GM23338 (cell line): ENCODE measurements around the gene STON2. TPM values are rescaled to one million over a fixed set of nuclear protein-coding genes. Genes with fewer than 3 reads are reported as not detected.

Source experiments
- ATAC-seq: fragments of 200-7000 bp; cut with Tn5 transposase; 3 replicates; pipeline ENCODE4 v1.9.1; 2020
- DNase-seq: peaks from one replicate; pipeline ENCODE4 v3.0.0-alpha.2; 2015; ENCODE audit warnings: low spot score
- H2AFZ ChIP-seq: fragments of 200-600 bp; sonication (generic); 2 replicates; pipeline ENCODE4 v1.8.0; 2016; ENCODE audit warnings: antibody characterized with exemption, mild to moderate bottlenecking, moderate library complexity
- H3F3A ChIP-seq: fragments of 200-600 bp; sonication (generic); replicated peaks from 2 replicates; pipeline ENCODE4 v1.8.0; 2017; ENCODE audit warnings: antibody characterized with exemption, mixed run types, low read depth
- H3K27ac ChIP-seq: fragments of 200-600 bp; sonication (generic); 2 replicates; pipeline ENCODE4 v1.6.1; 2016; ENCODE audit warnings: low read depth
- H3K27me3 ChIP-seq: fragments of 200-600 bp; sonication (generic); 2 replicates; pipeline ENCODE4 v1.8.0; 2016; ENCODE audit warnings: mild to moderate bottlenecking, mixed run types, moderate library complexity; ENCODE audit not compliant: insufficient read depth
- H3K36me3 ChIP-seq: fragments of 200-600 bp; sonication (generic); 2 replicates; pipeline ENCODE4 v1.8.0; 2016; ENCODE audit warnings: mild to moderate bottlenecking; ENCODE audit not compliant: insufficient read depth
- H3K4me1 ChIP-seq: fragments of 200-600 bp; sonication (generic); 2 replicates; pipeline ENCODE4 v1.8.0; 2016; ENCODE audit warnings: mild to moderate bottlenecking, moderate library complexity; ENCODE audit not compliant: insufficient read depth
- H3K4me2 ChIP-seq: fragments of 200-600 bp; sonication (generic); 2 replicates; pipeline ENCODE4 v1.7.1; 2017; ENCODE audit warnings: mixed run types
- H3K4me3 ChIP-seq: fragments of 200-600 bp; sonication (generic); 2 replicates; pipeline ENCODE4 v1.6.1; 2016; ENCODE audit warnings: mixed run types
- H3K79me2 ChIP-seq: fragments of 200-600 bp; sonication (generic); replicated peaks from 2 replicates; pipeline ENCODE4 v1.8.0; 2017; ENCODE audit warnings: mild to moderate bottlenecking; ENCODE audit not compliant: insufficient read depth
- H3K9me2 ChIP-seq: fragments of 200-600 bp; sonication (generic); 2 replicates; pipeline ENCODE4 v1.8.0; 2017; ENCODE audit not compliant: insufficient read depth
- H4K20me1 ChIP-seq: fragments of 200-600 bp; sonication (generic); replicated peaks from 2 replicates; pipeline ENCODE4 v1.8.0; 2017; ENCODE audit warnings: mild to moderate bottlenecking; ENCODE audit not compliant: insufficient read depth
- H3K27ac Mint-ChIP-seq: 2 replicates; pipeline ENCODE4 v1.8.0; 2020; ENCODE audit warnings: inconsistent platforms, mild to moderate bottlenecking, moderate library complexity, mixed read lengths
- H3K27me3 Mint-ChIP-seq: 3 replicates; pipeline ENCODE4 v1.8.0; 2022; ENCODE audit warnings: low read depth, mild to moderate bottlenecking, moderate library complexity, mixed read lengths, inconsistent platforms; ENCODE audit not compliant: insufficient read depth, poor library complexity
- H3K36me3 Mint-ChIP-seq: 3 replicates; pipeline ENCODE4 v1.8.0; 2021; ENCODE audit warnings: low read depth, mild to moderate bottlenecking, inconsistent platforms, moderate library complexity, mixed read lengths
- H3K4me1 Mint-ChIP-seq: 3 replicates; pipeline ENCODE4 v1.8.0; 2020; ENCODE audit warnings: mild to moderate bottlenecking, inconsistent platforms, mixed read lengths
- H3K4me3 Mint-ChIP-seq: 3 replicates; pipeline ENCODE4 v1.8.0; 2021; ENCODE audit warnings: moderate library complexity, mild to moderate bottlenecking, inconsistent platforms, mixed read lengths
- H3K9me3 Mint-ChIP-seq: 3 replicates; pipeline ENCODE4 v1.8.0; 2020; ENCODE audit warnings: moderate library complexity, mild to moderate bottlenecking, inconsistent platforms, mixed read lengths
- CREB1 ChIP-seq: fragments of 250-450 bp; sonication (Bioruptor Pico); IDR thresholded peaks from 2 replicates; pipeline ENCODE4 v1.5.0; 2020; ENCODE audit warnings: low read depth, mild to moderate bottlenecking, moderate library complexity
- CTCF ChIP-seq, 2 experiments: fragments of 200-600 bp in 1 of 2; sonication (generic) in 1 of 2; conservative IDR thresholded peaks; 2 replicates each; pipeline versions ENCODE4 v1.5.1 to v1.6.1; 2016 to 2017; ENCODE audit warnings: antibody characterized with exemption in 2 of 2, low read depth in 2 of 2, mild to moderate bottlenecking in 2 of 2, moderate library complexity in 1 of 2
- ETS1 ChIP-seq: IDR thresholded peaks from 2 replicates; pipeline ENCODE4 v1.6.1; 2016; ENCODE audit warnings: antibody characterized with exemption
- EZH2 ChIP-seq: fragments of 200-600 bp; sonication (generic); IDR thresholded peaks from one replicate; pipeline ENCODE4 v1.8.0; 2017; ENCODE audit warnings: antibody characterized with exemption, mild to moderate bottlenecking, low read depth; ENCODE audit not compliant: unreplicated experiment
- EZH2phosphoT487 ChIP-seq: fragments of 200-600 bp; sonication (generic); IDR thresholded peaks from one replicate; pipeline ENCODE4 v1.8.1; 2018; ENCODE audit warnings: antibody characterized with exemption; ENCODE audit not compliant: unreplicated experiment
- JUNB ChIP-seq: IDR thresholded peaks from one replicate; pipeline ENCODE4 v1.6.1; 2016; ENCODE audit warnings: antibody characterized with exemption; ENCODE audit not compliant: unreplicated experiment
- NANOG ChIP-seq: IDR thresholded peaks from 2 replicates; pipeline ENCODE4 v1.6.1; 2016; ENCODE audit warnings: antibody characterized with exemption, borderline replicate concordance
- POLR2AphosphoS5 ChIP-seq: IDR thresholded peaks from 2 replicates; pipeline ENCODE4 v1.6.1; 2016; ENCODE audit warnings: antibody characterized with exemption, low read depth
- REST ChIP-seq: IDR thresholded peaks from one replicate; pipeline ENCODE4 v1.6.1; 2018; ENCODE audit warnings: antibody characterized with exemption; ENCODE audit not compliant: unreplicated experiment
- STAT1 ChIP-seq: IDR thresholded peaks from one replicate; pipeline ENCODE4 v1.6.1; 2016; ENCODE audit warnings: antibody characterized with exemption; ENCODE audit not compliant: unreplicated experiment
- ZNF114 ChIP-seq: fragments of 250-450 bp; sonication (Bioruptor Pico); IDR thresholded peaks from 2 replicates; pipeline ENCODE4 v1.5.0; 2020; ENCODE audit warnings: mild to moderate bottlenecking, moderate library complexity
- ZNF331 ChIP-seq: fragments of 250-450 bp; sonication (Bioruptor Pico); IDR thresholded peaks from 2 replicates; pipeline ENCODE4 v1.5.0; 2020; ENCODE audit warnings: low read depth, mild to moderate bottlenecking, moderate library complexity
- polyA plus RNA-seq: library from polyadenylated mRNA; unstranded; fragments of >200 nt; fragmentation: Nextera tagmentation; extraction: Ambion mirVana; gene quantifications from 2 replicates; pipeline ENCODE4 v1.2.1, GENCODE V29; 2016
- total RNA-seq: library from RNA; depleted of rRNA; stranded (reverse); fragments of >200 nt; shearing (Covaris generic); gene quantifications from 2 replicates; pipeline ENCODE4 v1.2.3, GENCODE V29; 2014
- TF ChIP-seq, protein P1 (sequence below): fragments of 250-450 bp; sonication (Bioruptor Pico); IDR thresholded peaks from 2 replicates; pipeline ENCODE4 v1.5.0; 2020; ENCODE audit warnings: mild to moderate bottlenecking, moderate library complexity

Gene STON2
- total and polyA plus RNA-seq, 2 experiments from 2014 or later: 8.2 to 71.0 TPM

DNA sequence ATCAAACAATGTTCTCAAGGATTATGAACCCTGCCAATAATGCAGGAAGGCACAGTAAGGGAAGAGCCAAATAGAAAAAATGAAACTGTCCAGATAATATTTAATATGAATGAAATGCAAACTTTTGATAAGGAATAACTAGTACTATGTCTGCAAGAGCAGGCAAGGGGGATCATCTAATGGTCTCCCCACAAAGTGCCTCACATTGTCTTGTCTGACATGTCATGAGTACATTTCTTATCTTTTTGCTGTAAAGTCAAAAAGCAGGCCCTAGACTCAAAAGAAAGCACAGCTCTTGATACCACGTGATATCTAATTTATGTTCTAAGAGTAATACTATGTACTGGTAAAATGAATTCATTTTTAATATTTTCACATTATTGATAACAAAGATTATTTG lies 135.5 kb downstream of the STON2 start:
- Histone ChIP-seq H3K27me3 (no peaks in the 10 kb centered on the region), H3K4me3 (no peak overlapping the region), H3K79me2 (no peaks in the 10 kb centered on the region), H4K20me1 (no peaks in the 10 kb centered on the region), H2AFZ (no peak overlapping the region), H3K27ac (no peak overlapping the region), H3F3A (no peaks in the 10 kb centered on the region), H3K9me2 (no peaks in the 10 kb centered on the region), H3K4me2 (no peak overlapping the region), H3K36me3 (no peaks in the 10 kb centered on the region), H3K4me1 (peaks cover 26% of the 10 kb centered on the region)
- H3K4me3 Mint-ChIP-seq: no peak overlapping the region
- H3K36me3 Mint-ChIP-seq: peaks cover 17% of the 10 kb centered on the region; the same call in 2 of the 3 replicates
- TF ChIP-seq NANOG: no peak
- TF ChIP-seq CREB1 (CRISPR knock-in tag): no peak
- TF ChIP-seq ETS1: no peak
- TF ChIP-seq ZNF114 (CRISPR knock-in tag): no peak
- no peak for TF ChIP-seq CTCF (conservative IDR thresholded peaks at IDR 0.05; ENCODE audit: low read depth in 2 of 2)
- no peak for TF ChIP-seq EZH2phosphoT487
- TF ChIP-seq JUNB: no peak
- no peak for TF ChIP-seq POLR2AphosphoS5
- no peak for TF ChIP-seq REST
- TF ChIP-seq EZH2: no peak
- TF ChIP-seq ZNF331: no peak
- TF ChIP-seq, protein P1, sequence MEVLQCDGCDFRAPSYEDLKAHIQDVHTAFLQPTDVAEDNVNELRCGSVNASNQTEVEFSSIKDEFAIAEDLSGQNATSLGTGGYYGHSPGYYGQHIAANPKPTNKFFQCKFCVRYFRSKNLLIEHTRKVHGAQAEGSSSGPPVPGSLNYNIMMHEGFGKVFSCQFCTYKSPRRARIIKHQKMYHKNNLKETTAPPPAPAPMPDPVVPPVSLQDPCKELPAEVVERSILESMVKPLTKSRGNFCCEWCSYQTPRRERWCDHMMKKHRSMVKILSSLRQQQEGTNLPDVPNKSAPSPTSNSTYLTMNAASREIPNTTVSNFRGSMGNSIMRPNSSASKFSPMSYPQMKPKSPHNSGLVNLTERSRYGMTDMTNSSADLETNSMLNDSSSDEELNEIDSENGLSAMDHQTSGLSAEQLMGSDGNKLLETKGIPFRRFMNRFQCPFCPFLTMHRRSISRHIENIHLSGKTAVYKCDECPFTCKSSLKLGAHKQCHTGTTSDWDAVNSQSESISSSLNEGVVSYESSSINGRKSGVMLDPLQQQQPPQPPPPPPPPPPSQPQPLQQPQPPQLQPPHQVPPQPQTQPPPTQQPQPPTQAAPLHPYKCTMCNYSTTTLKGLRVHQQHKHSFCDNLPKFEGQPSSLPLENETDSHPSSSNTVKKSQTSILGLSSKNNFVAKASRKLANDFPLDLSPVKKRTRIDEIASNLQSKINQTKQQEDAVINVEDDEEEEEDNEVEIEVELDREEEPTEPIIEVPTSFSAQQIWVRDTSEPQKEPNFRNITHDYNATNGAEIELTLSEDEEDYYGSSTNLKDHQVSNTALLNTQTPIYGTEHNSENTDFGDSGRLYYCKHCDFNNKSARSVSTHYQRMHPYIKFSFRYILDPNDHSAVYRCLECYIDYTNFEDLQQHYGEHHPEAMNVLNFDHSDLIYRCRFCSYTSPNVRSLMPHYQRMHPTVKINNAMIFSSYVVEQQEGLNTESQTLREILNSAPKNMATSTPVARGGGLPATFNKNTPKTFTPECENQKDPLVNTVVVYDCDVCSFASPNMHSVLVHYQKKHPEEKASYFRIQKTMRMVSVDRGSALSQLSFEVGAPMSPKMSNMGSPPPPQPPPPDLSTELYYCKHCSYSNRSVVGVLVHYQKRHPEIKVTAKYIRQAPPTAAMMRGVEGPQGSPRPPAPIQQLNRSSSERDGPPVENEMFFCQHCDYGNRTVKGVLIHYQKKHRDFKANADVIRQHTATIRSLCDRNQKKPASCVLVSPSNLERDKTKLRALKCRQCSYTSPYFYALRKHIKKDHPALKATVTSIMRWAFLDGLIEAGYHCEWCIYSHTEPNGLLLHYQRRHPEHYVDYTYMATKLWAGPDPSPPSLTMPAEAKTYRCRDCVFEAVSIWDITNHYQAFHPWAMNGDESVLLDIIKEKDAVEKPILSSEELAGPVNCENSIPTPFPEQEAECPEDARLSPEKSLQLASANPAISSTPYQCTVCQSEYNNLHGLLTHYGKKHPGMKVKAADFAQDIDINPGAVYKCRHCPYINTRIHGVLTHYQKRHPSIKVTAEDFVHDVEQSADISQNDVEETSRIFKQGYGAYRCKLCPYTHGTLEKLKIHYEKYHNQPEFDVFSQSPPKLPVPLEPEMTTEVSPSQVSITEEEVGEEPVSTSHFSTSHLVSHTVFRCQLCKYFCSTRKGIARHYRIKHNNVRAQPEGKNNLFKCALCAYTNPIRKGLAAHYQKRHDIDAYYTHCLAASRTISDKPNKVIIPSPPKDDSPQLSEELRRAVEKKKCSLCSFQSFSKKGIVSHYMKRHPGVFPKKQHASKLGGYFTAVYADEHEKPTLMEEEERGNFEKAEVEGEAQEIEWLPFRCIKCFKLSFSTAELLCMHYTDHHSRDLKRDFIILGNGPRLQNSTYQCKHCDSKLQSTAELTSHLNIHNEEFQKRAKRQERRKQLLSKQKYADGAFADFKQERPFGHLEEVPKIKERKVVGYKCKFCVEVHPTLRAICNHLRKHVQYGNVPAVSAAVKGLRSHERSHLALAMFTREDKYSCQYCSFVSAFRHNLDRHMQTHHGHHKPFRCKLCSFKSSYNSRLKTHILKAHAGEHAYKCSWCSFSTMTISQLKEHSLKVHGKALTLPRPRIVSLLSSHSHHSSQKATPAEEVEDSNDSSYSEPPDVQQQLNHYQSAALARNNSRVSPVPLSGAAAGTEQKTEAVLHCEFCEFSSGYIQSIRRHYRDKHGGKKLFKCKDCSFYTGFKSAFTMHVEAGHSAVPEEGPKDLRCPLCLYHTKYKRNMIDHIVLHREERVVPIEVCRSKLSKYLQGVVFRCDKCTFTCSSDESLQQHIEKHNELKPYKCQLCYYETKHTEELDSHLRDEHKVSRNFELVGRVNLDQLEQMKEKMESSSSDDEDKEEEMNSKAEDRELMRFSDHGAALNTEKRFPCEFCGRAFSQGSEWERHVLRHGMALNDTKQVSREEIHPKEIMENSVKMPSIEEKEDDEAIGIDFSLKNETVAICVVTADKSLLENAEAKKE (CRISPR knock-in tag): no peak
- TF ChIP-seq STAT1: no peak
- H3K9me3 Mint-ChIP-seq: no peaks in the 10 kb centered on the region
- H3K27me3 Mint-ChIP-seq: peaks cover 2% of the 10 kb centered on the region
- no peak overlapping the region for H3K27ac Mint-ChIP-seq
- ATAC-seq (no peak), DNase-seq (no peak)
- H3K4me1 Mint-ChIP-seq: peaks cover 31% of the 10 kb centered on the region
